Neural progenitor cell (in vitro differentiated cells): ENCODE data around the gene GPR39.

ENCODE experiments used
- CTCF ChIP-seq: fragments of 200-600 bp; sonication (generic); IDR thresholded peaks from 2 replicates; pipeline ENCODE4 v1.5.1; 2017; ENCODE audit warnings: antibody characterized with exemption, mild to moderate bottlenecking
- EZH2 ChIP-seq: fragments of 200-600 bp; sonication (generic); IDR thresholded peaks from 2 replicates; pipeline ENCODE4 v1.6.1; 2017; ENCODE audit warnings: antibody characterized with exemption, mild to moderate bottlenecking, moderate library complexity
- EZH2phosphoT487 ChIP-seq: fragments of 200-600 bp; sonication (generic); IDR thresholded peaks from 2 replicates; pipeline ENCODE4 v1.6.1; 2017; ENCODE audit warnings: antibody characterized with exemption

- TF ChIP-seq CTCF (no peak), EZH2 (no peak), EZH2phosphoT487 (no peak)
Observed at GRCh38 chr2:132678483-132678882, 261.9 kb downstream of the GPR39 start.
